Choroid plexus epithelial cell (primary cell): ENCODE measurements around the gene ALOX15B.
"Not testable (repeated sequence)": the region's sequence is repeated elsewhere in the genome, so short reads cannot be mapped to it uniquely, and the experiment has no call there.

Experiments used
- DNase-seq: peaks from one replicate; pipeline ENCODE4 v3.0.0-alpha.2; 2010; ENCODE audit warnings: low read depth
- H3K4me3 ChIP-seq: 2 replicates; pipeline ENCODE4 v1.5.1; 2011; ENCODE audit warnings: low read depth, mild to moderate bottlenecking, control low read depth, low read length, moderate library complexity
- CTCF ChIP-seq: conservative IDR thresholded peaks from 2 replicates; pipeline ENCODE4 v1.5.1; 2011; ENCODE audit warnings: low read depth, mild to moderate bottlenecking, control low read depth, inconsistent platforms, low read length, moderate library complexity

ALOX15B gene

GRCh38 chr17:8057691-8058114 is 18.8 kb downstream of the ALOX15B start:
- peak; percentile 81 for TF ChIP-seq CTCF
- H3K4me3 ChIP-seq: no peak overlapping the region
- peak; percentile 90 for DNase-seq

GRCh38 chr17:8059131-8059530 is 20.3 kb downstream of the ALOX15B start:
- H3K4me3 ChIP-seq: no peak overlapping the region
- no peak for TF ChIP-seq CTCF
- DNase-seq: no peak

GRCh38 chr17:8060274-8060673 is 21.4 kb downstream of the ALOX15B start:
- peak; percentile 72 for TF ChIP-seq CTCF
- peak; percentile 78 for DNase-seq
- H3K4me3 ChIP-seq: no peak overlapping the region

GRCh38 chr17:8061851-8062250 is 23.0 kb downstream of the ALOX15B start:
- not testable (repeated sequence) for DNase-seq, H3K4me3 ChIP-seq

GRCh38 chr17:8062435-8062806 is 23.6 kb downstream of the ALOX15B start:
- TF ChIP-seq CTCF: no peak
- peak overlapping the region; percentile 39 for H3K4me3 ChIP-seq
- peak; percentile 56 for DNase-seq

GRCh38 chr17:8062807-8063483 is 24.1 kb downstream of the ALOX15B start:
- peak overlapping the region; percentile 39 for H3K4me3 ChIP-seq
- peak; percentile 13 for DNase-seq
- no peak for TF ChIP-seq CTCF

GRCh38 chr17:8063761-8064534 is 25.1 kb downstream of the ALOX15B start:
- H3K4me3 ChIP-seq: no peak overlapping the region
- TF ChIP-seq CTCF: no peak
- no peak for DNase-seq
